NT2/D1 (cell line): ENCODE data around the gene NUMA1.

Source experiments
- SUZ12 ChIP-seq: IDR thresholded peaks from 2 replicates; pipeline ENCODE4 v1.6.1; 2011; ENCODE audit not compliant: insufficient read length, insufficient read depth; ENCODE audit errors: extremely low read depth
- YY1 ChIP-seq: IDR thresholded peaks from 2 replicates; pipeline ENCODE4 v1.6.1; 2011; ENCODE audit not compliant: insufficient read length, insufficient read depth

- TF ChIP-seq YY1 = no peak
- no peak for TF ChIP-seq SUZ12
Observed at GRCh38 chr11:72003776-72004171, 76.6 kb downstream of the NUMA1 start.
